HG03432 (cell line): ENCODE data around the gene MARK2.

Source experiments
- ATAC-seq: cut with Tn5 transposase; IDR thresholded peaks from one replicate; pipeline ENCODE4 v1.9.1; 2021; ENCODE audit warnings: mild to moderate bottlenecking, moderate library complexity; ENCODE audit not compliant: unreplicated experiment

The MARK2 gene

DNA sequence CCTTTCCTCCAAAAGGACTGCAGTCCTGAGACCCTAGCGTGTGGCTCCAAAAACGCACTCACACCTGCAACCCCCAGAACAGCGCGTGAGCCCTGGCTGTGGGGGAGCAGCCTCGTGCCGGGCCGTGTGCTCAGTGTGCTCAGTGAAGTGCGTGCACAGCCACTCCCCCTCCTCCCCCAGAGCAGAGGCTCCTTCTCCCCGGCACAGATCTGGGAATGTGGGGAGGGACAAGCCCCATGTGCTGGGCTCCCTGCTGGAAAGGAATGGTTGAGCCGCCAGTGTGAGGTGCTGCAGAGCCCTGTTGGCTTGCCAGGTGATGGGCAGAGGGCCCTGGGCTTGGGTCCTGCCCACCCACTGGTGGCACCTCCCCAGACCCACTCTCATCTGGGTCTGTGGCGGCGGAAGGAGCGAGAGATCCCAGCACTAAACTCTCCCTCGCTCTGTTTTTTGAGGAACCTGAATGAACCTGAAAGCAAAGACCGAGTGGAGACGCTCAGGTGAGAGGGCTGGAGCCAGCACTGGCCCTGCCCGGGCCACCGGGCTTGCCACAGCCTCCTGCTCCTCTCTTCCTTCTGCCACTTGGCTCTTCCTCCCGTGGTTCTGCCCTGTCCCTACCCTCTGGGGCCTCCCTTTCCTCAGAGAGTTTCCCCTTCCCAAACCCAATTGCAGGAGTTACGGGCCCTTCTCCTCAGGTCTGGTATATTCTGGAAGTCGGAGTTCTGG lies 69.1 kb downstream of the MARK2 start:
- no peak for ATAC-seq

DNA sequence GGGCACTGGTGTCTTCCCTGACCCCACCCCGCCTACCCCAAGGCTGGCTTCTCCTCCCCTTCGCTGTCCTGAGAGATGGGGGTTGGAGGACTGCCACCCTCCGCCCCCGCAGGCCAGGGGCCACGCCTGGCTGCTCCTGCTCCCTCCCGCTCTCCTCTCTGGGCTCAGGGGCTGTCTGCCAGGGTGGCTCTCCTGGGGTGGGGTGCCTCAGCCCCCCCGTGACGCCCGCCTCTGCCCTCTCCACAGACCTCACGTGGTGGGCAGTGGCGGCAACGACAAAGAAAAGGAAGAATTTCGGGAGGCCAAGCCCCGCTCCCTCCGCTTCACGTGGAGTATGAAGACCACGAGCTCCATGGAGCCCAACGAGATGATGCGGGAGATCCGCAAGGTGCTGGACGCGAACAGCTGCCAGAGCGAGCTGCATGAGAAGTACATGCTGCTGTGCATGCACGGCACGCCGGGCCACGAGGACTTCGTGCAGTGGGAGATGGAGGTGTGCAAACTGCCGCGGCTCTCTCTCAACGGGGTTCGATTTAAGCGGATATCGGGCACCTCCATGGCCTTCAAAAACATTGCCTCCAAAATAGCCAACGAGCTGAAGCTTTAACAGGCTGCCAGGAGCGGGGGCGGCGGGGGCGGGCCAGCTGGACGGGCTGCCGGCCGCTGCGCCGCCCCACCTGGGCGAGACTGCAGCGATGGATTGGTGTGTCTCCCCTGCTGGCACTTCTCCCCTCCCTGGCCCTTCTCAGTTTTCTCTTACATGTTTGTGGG lies 69.9 kb downstream of the MARK2 start:
- no peak for ATAC-seq

DNA sequence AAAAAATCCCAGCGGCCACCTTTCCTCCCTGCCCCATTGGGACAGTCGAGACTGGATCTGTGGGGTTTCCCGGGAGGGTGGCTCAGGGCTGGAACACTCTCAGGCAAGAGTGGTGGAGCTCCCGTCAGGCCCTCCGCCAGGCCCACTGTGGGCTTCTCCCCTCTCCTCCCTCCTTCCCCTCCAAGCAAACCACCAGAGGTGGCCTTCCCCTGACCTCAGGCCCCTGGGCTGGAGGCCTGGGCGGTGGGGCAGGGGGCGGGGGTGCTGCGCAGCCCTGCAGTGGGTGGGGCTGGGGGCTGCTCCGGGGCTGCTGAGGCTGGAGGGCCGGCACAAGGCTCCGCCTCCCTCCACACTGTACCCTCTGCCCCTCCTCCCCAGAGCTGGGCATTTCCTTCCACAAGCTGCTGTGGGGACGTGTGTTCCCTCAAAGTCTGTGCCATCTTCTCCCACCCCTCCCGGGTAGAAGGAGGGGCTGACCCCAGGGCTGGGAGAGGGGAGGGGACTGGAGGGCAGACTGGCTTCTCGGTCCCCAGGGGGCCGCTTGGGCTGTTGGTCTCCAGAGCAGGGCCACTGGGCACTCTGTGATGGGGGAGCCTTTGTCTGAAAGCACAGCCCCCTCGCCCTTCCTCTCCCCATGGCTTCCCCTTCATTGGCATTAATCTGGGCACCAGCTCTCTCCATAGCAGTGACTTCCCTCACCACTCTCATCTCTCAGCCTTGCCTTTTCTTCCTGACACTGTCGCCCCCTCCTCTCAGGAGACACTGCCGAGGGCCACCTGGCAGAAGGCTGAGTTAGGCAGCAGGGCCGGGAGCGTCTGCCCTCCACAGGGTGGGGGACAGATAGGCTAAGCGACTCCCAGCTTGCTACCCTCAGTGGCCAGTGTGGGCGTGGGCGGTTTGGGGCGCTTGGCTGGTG lies 70.9 kb downstream of the MARK2 start:
- ATAC-seq, result no peak

DNA sequence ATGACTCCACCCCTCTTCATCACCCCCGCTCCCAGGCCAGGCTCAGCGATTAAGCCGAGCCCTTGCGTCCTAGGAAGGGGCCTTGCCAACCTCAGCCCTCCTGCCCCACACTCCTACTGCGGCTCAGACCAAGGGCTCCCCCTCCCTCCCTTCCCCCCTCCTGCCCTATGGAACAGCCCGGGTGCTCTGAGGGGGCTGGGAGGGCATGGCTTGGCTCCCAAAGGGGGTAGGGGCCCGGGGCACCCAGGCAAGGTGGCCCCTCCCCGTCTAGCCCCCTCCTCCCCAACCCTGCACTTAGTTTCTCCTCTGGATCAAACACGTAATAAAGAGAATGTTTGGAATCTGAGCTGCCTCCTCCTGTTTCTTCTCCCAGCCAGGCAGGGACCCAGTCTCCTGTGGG lies 71.8 kb downstream of the MARK2 start:
- ATAC-seq, result no peak

DNA sequence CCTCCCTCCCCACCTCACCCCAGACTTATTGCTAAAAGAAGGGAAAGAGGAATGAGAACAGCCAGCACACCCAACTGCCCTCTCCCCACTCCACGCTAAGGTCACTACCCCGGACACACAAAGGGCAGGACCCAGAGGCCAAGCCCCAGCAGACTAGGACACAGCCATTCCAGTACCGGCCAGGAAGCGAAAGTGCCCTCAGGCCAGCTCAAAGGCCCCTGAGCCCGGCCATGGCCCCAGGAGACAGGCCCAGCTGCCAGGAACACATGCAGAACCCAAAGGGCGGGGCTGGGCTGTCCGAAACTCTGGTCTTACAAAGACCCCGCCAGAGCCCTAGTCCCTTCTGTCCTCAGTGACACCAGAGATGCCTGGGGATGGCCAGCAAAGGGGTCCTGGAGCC lies 72.5 kb downstream of the MARK2 start:
- ATAC-seq, result no peak

DNA sequence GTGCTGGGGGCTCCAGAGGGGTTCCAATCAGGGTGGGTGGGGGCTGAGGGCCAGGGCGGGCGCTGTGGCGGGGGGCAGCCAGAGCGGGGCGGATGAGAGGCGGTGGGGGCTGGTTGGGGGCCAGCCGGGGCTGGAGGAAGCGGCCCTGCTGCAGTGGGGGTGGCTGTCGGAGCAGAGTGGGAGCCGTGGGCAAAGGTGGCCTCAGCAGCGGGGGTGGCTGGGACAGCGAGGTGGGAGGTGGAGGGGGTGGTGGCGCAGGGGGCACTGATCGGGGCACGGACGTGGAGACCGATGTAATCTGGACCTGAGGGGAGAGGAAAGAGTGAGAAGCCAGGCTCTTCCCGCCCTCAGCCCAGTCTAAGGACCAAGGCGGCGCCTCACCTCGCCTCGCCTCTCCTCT lies 73.0 kb downstream of the MARK2 start:
- ATAC-seq, result no peak

DNA sequence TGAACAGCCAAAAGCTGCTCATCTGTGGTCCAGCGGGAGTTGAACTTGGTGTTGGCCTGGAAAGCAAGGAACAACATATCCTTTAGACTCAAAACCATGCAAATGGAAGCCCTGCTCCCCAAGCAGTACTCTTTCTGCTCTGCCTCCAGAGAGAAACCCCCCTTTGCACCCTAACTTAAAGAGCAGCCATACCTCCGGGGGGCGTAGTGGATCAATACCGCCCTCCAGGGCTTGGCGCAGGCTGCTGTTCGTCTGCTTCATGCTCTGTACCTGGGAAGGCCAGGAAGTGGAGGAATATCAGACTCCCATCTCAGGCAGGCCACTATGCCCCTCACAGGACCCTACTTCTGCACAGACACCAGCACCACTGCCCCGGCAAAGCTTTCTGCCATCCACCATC lies 73.8 kb downstream of the MARK2 start:
- no peak for ATAC-seq

DNA sequence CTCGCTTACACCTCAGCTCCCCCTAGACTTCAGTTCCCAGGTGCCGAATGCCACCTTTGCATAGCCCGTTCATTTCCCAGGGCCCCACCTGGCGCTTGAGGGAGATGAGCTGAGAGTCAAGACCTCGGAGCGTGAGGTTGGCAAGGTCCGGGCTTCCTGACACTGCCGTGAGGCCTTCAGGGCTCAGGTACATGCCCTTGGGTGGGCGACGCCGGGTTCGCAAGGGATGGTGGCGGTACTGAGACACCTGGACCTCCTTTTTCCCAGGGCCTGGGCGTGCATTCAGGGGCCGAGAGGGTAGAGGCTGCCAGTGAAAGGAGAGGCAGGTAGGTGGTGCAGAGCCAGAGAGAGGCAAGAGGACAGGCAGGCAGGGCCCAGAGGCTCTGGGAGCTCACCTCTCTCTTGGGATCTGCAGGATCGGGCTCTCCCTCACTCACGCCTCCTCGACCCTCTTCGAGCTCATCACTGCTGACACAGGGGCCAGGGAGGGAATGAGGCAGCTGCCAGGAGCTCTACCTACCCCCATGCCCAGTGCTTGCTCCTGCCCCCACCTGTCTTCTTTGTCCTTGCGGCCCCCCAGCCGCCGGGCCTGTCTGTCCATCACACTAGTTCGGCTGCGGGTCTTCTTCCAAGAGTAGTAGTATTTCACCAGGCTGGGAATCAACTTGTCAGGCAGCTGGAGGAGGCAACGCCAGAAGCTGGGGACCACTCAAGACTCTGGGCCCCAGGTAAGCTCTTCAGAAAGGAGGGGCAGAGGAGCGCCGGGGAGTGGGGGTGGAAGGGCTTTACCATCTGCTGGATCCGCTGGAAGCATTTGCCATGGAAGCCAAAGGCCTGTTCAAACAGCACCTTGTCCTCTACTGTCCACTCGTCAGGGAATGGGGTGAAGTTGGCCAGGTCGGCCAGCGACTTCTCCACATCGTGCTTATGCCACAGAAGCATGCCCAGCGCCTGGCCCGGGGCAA lies 75.2 kb downstream of the MARK2 start:
- ATAC-seq, result no peak

DNA sequence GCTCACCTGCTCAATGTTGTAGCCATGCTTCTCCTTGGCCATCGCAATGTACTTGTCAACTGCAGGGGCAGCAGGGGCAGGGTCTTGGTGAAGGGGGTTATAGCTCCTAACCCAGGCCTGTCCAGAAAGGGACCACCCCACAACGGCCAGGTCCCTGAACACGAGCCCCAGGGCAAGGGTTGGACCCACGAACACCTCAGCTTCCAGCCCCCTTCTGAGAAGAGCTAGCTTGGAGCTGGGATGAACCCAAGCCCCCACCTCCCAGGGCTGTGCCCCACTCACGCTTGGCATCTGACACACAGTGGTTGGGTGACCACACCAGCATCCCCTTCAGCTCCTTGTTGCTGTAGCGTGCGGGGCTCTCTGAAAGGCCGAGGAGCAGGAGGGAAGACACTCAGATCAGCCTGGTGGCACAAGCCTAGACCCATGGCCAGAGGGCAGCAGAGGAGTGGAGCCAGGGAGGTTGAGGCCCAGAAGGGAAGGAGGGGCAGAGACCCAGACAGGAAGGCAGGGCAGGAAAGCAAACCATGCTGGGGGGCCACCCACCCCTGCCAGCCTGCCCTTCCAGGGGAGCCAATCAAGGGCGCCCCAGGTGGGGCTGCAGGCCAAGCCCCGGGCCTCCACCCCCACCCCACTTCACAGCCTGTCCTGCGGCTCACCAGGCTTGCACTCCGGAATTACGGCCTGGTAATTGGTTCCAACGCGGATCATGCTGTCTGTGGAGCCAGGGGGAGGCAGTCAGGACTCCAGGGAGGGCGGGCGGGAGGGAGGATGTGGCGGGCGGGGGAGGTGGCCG lies 76.2 kb downstream of the MARK2 start:
- no peak for ATAC-seq

DNA sequence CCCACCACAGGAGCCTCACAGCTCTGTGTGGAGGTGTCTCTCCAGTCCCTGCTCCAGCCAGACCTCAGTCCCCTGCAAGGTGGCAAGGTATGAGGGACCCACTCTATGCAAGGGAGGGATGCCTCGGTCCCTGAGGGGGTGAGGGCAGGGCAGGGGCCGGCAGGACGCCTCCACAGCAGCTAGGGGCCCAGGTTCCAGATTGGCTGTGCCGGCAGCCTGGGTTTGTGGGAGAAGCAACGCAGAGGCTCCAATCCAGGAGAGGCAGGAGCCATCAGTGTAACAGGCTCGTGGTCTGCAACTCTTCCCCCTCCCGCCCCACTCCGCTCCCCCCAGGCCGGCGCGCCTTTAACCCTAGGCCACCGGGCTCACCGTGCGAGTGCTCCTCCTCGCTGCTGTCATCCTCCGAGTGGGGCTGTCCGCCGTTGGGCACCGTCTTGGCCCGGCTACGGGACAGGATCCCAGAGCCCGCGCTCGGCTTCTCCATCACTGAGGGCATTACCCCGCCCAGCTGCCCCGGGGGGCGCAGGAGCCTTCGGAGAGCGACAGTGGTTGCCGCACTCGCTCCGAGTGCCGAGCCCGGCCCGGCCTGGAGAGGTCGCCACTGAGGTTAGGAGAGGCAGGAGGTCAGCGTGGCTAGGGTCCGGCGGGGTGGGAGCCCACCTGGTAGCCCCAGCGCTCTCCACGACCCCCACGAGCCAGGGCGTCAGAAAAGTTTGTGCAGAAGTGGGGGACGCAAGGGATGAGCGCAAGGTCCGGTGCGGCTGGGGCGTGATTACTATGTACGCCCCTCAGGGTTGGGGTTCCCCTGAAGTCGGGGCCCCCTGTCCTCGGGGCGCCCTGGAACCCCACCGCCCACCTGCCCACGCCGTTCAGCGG lies 77.3 kb downstream of the MARK2 start:
- no peak for ATAC-seq

DNA sequence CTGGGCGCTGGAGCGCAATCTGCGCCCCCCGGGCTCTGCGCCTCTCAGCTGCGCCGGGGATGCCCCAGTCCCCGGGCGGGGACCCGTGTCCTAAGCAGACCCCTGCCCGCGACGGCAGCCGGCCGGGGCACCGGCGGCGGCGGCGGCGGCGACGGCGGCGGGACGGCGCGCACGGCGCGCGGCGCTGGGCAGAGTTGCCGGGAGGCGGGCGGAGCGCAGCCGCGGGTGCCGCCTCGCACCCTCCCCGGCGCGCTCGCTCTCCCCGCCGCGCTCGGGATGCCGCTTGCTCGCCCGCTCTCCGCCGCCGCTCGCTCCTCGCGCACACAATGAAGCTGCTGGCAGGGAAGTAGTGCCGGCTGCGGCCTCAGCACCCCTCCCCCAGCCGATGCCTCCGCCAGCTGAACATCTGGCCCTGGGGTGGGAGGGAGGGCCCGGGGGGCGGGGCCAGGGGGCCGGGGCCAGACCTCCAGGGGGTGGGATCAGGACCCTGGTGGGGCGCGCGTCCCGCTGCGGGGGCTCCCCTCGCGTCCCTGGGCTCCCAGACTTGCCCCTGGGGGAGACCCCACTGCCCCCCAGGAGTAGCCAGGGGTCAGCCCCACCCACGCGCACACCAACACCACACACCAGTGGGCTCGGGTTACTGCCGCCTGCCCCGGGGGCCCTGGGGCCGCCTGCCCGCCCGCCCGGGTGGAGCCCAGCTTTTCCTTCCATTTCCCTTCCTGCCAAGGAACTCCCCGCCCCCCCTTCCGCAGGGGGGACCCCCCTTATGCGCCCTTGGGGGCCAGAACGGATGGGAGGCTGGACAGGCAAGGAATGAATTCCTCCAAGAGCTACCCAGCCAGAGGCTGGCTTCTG lies 78.2 kb downstream of the MARK2 start, which contains the start of gene RCOR2:
RCOR2 (minus strand) TSS at position 328 of the 855 bp plus-strand sequence. CDS start 708 bp downstream, outside the sequence.
- peak; percentile 45 for ATAC-seq

DNA sequence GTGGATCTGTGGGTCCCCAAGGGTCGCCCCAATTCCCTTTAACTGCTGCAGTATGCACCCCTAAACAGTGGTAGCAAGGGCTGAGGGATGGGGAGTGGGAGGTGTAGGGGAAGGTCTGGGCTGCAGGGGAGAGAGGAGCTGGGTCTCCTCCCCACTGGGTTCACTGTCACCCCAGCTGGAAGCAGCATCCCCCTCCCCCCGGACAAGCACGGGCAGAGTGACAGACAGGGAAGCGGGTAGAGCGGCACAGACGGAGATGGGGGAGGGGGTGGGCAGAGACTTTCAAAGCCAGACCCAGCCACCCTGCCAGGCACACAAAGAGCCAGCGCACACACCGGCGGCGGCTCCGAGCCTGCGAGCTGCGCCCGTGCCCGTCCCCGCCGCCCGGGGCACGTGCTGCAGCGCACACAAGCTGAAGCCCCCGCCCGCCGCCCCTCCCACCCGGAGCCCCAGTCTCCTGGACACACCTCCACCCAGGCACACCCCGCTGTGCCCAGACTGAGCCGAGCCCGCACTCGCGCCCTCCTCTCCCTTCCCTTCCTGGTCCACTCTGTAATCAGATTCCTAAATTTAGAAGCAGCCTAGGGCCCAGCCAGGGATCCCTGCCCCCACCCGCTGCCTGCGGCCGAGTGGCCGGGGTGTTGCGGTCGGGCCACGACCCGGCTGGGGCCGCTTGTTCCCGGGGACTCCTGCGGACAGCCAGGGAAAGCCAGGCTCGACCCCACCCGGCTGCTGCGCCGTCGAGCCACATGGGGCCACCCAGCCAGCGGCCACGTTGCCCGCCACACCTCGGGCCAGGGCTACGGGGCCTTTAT lies 79.0 kb downstream of the MARK2 start:
- ATAC-seq, result no peak

DNA sequence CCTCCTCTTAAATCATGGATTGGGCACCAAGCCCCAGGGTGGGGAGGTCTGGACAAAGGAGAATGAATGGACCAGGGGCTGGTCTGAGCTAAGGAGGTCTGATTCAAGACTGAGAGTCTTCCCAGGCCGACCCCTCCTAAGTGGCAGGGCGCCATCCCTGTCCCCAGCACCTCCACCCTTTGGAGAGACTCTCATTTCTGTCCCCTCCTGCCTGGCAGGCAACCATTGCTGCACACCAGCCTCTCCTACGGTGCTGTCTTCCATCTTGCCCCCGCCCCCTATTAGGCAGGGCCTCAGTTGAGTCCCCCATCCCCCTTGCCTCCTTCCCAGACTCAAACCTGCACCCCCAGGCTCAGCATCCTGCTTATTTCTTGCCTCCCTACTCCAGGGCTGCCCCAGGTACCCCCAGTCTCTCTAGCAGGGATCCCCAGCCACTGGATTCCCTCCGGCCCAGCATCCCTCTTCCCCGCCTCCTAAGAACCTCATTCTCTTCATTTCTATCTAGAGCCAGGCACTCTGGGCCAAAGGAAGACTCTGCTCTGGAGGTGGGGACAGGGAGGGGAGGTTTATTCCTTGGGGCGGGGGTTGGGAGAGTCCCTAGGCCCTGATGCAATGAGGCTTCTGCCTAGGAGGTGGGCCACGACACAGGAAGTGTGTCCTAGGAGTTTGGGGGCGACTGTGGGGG lies 79.7 kb downstream of the MARK2 start:
- ATAC-seq, result no peak

DNA sequence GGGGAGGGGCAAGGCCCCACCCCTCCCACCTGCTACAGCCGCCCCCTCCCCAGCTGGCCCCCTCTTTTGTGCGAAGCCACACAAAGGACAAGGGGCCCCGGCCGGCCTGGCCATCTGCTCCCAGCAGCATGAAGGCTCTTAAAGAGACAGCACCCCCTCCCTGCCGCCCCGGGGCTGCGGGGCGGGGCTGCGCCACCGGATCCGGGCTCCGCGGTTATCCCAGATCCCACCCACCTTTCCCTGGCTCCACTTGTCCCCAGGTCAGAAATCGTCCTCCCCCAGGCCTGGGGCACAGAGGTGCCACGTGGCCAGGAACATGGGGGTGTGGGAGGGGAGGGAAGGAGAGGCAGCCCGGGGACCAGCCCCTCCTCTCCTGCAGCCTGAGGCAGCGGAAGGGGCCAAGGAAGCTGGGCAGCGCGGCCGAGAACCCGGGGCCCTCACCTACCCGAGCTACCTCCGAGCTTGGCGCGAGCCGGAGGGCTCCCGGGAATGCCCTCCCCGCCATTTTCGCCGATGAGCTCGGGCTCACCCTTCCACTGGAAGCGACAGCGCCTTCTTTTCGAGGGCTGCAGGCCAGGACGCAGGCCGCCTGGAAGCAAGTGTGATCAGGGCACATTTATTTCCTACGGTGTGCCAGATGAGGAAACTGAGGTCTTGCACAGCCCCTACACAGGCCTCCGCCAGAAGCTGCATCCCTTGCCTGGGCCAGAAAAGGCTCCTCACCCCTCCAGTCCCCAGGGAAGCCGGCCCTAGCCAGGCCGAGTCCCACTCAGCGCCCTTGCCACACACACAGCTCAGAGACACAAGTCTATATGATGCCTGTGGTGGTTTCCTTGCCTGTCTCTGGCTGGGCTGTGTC lies 80.6 kb downstream of the MARK2 start:
- no peak for ATAC-seq
